HepG2 (cell line): Measurements from ENCODE around the gene ADAMTS16. TPM values are rescaled to one million over a fixed set of nuclear protein-coding genes. Genes with fewer than 3 reads are reported as not detected.

ENCODE experiments used
- CREB1 ChIP-seq, 2 experiments: fragments of 450-650 bp in 1 of 2; IDR thresholded peaks; 2 replicates each; pipeline ENCODE4 v1.6.1; 2016 to 2017; ENCODE audit warnings: control low read depth in 1 of 2, mild to moderate bottlenecking in 1 of 2, missing compliant biosample characterization in 1 of 2, missing genetic modification characterization in 1 of 2
- EP300 ChIP-seq, 3 experiments: sonication (generic) in 1 of 3; formaldehyde crosslinking in 1 of 3; IDR thresholded peaks; 2 replicates each; pipeline versions ENCODE4 v1.5.1 to v1.6.1; 2011 to 2020; ENCODE audit warnings: low read depth in 2 of 3, low read length in 2 of 3, borderline replicate concordance in 1 of 3, improper control_type of control experiment in 1 of 3, mild to moderate bottlenecking in 1 of 3, missing genetic modification reagents in 1 of 3, moderate library complexity in 1 of 3
- ISL2 ChIP-seq: sonication (generic); formaldehyde crosslinking; IDR thresholded peaks from 2 replicates; pipeline ENCODE4 v1.5.0; 2020; ENCODE audit warnings: missing genetic modification reagents
- NCOR1 ChIP-seq: fragments of 200-600 bp; sonication (generic); IDR thresholded peaks from 2 replicates; pipeline ENCODE4 v1.7.0; 2017; ENCODE audit warnings: antibody characterized with exemption, low read length, borderline replicate concordance
- NFIB ChIP-seq: sonication (generic); formaldehyde crosslinking; IDR thresholded peaks from 2 replicates; pipeline ENCODE4 v1.9.0; 2021; ENCODE audit warnings: missing genetic modification reagents, mild to moderate bottlenecking, borderline replicate concordance
- NR2C2 ChIP-seq: sonication (generic); formaldehyde crosslinking; IDR thresholded peaks from 2 replicates; pipeline ENCODE4 v1.4.0; 2020; ENCODE audit warnings: missing genetic modification reagents, mild to moderate bottlenecking, moderate library complexity, borderline replicate concordance
- POGZ ChIP-seq: sonication (generic); formaldehyde crosslinking; IDR thresholded peaks from 2 replicates; pipeline ENCODE4 v1.4.0; 2020; ENCODE audit warnings: mild to moderate bottlenecking, missing genetic modification reagents
- RNF2 ChIP-seq: fragments of 450-650 bp; conservative IDR thresholded peaks from 2 replicates; pipeline ENCODE4 v1.6.1; 2016; ENCODE audit warnings: low read depth
- SIX1 ChIP-seq: sonication (generic); formaldehyde crosslinking; IDR thresholded peaks from 2 replicates; pipeline ENCODE4 v1.4.0; 2020; ENCODE audit warnings: missing genetic modification reagents, borderline replicate concordance
- SOX6 ChIP-seq, 2 experiments: fragments of 450-650 bp in 1 of 2; sonication (generic) in 1 of 2; formaldehyde crosslinking in 1 of 2; IDR thresholded peaks; 2 replicates each; pipeline versions ENCODE4 v1.4.0 to v1.6.1; 2017 to 2020; ENCODE audit warnings: antibody characterized with exemption in 1 of 2, mild to moderate bottlenecking in 1 of 2, missing genetic modification reagents in 1 of 2
- ZBTB3 ChIP-seq: sonication (generic); formaldehyde crosslinking; IDR thresholded peaks from 2 replicates; pipeline ENCODE4 v1.4.0; 2020; ENCODE audit warnings: low read depth, mild to moderate bottlenecking, moderate library complexity, missing genetic modification reagents, borderline replicate concordance
- ZNF317 ChIP-seq: sonication (generic); formaldehyde crosslinking; IDR thresholded peaks from 2 replicates; pipeline ENCODE4 v1.5.0; 2020; ENCODE audit warnings: mild to moderate bottlenecking, missing genetic modification reagents
- ZNF569 ChIP-seq: sonication (generic); formaldehyde crosslinking; IDR thresholded peaks from 2 replicates; pipeline ENCODE4 v1.5.0; 2020; ENCODE audit warnings: mild to moderate bottlenecking, missing genetic modification reagents, moderate library complexity, borderline replicate concordance
- ZNF644 ChIP-seq: IDR thresholded peaks from 2 replicates; pipeline ENCODE4 v1.6.1; 2016; ENCODE audit warnings: low read depth
- ZNF749 ChIP-seq: sonication (generic); formaldehyde crosslinking; IDR thresholded peaks from 2 replicates; pipeline ENCODE4 v1.8.0; 2022; ENCODE audit warnings: mild to moderate bottlenecking, missing genetic modification reagents, moderate library complexity, borderline replicate concordance
- polyA plus RNA-seq, 8 experiments: library from polyadenylated mRNA; depleted of rRNA in 3 of 8; stranded (reverse) in 7 of 8; unstranded in 1 of 8; fragments of >200 nt; fragmentation: Illumina TruSeq in 4 of 8; extraction: Trizol in 4 of 8; gene quantifications; 2 replicates each; pipeline versions ENCODE4 v1.2.1 to v1.2.3, GENCODE V29; 2011 to 2016; ENCODE audit warnings: low read depth in 4 of 8, missing spikeins in 1 of 8, mixed read lengths in 1 of 8; ENCODE audit not compliant: insufficient read depth in 1 of 8
- total RNA-seq, 5 experiments: library from RNA; depleted of rRNA; stranded (reverse); fragments of >200 nt; fragmentation: Illumina TruSeq; extraction: Trizol; gene quantifications; 2 replicates each; pipeline ENCODE4 v1.2.3, GENCODE V29; 2016; ENCODE audit warnings: low read depth in 1 of 5
- TF ChIP-seq, protein P1 (sequence below), 2 experiments: sonication (generic) in 1 of 2; formaldehyde crosslinking in 1 of 2; IDR thresholded peaks; 2 replicates each; pipeline versions ENCODE4 v1.4.0 to v1.6.1; 2016 to 2020; ENCODE audit warnings: borderline replicate concordance in 1 of 2, low read depth in 1 of 2, mild to moderate bottlenecking in 1 of 2, missing genetic modification reagents in 1 of 2
- TF ChIP-seq, protein P2 (sequence below): sonication (generic); formaldehyde crosslinking; IDR thresholded peaks from 2 replicates; pipeline ENCODE4 v1.4.0; 2020; ENCODE audit warnings: missing genetic modification reagents
- TF ChIP-seq, protein P3 (sequence below): sonication (generic); formaldehyde crosslinking; IDR thresholded peaks from 2 replicates; pipeline ENCODE4 v1.4.0; 2020; ENCODE audit warnings: missing genetic modification reagents

Gene ADAMTS16
- total and polyA plus RNA-seq, 2 of the 13 experiments (the other 11 are each of a cell fraction or from before 2014, with no cell fraction given): 0.02 to 0.03 TPM

DNA sequence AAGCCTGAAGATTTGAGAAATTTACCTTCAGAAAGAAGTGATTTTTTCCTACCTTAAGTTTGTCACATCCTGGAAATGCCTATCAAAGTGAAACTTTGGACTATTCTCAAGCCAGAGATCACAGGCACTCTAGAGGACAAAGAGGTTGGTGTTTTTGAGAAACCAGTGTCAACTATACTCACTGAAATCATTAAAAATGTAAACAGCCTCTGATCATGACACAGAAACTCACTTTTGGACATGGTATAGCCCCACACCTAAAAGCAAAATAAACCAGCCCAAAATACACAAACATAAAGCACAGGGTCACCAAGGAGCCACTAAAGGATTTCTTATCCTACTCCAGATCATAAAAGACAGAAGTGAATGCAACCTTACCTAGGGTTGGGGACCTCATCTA, 216.6 kb downstream of the ADAMTS16 start (continued):
- TF ChIP-seq NR2C2 (CRISPR knock-in tag) (0 out of 2 replicates have a peak, but pooled peaks have one; percentile 15), ZBTB3 (CRISPR knock-in tag) (no peak), ZNF569 (CRISPR knock-in tag) (no peak), CREB1 (IDR thresholded peaks at IDR 0.05) (no peak), CREB1 (CRISPR knock-in tag; IDR thresholded peaks at IDR 0.05) (peak; percentile 67), ZNF644 (peak; percentile 51; the same call in 1 of the 2 replicates), ISL2 (CRISPR knock-in tag) (peak; percentile 85; the same call in 1 of the 2 replicates), ZNF317 (CRISPR knock-in tag) (no peak), POGZ (CRISPR knock-in tag) (0 out of 2 replicates have a peak, but pooled peaks have one; percentile 17), EP300 (IDR thresholded peaks at IDR 0.05; ENCODE audit: low read depth in 2 of 2, low read length in 2 of 2) (peak; percentile 52 to 90; a peak in 3 of 4 replicates), EP300 (CRISPR knock-in tag; IDR thresholded peaks at IDR 0.05; ENCODE audit: borderline replicate concordance) (peak; percentile 62; the same call in 1 of the 2 replicates), SIX1 (CRISPR knock-in tag) (peak; percentile 60; the same call in 1 of the 2 replicates), NFIB (CRISPR knock-in tag) (no peak), RNF2 (no peak), NCOR1 (peak; percentile 83; the same call in 1 of the 2 replicates), SOX6 (IDR thresholded peaks at IDR 0.05) (no peak), SOX6 (CRISPR knock-in tag; IDR thresholded peaks at IDR 0.05) (peak; percentile 86), ZNF749 (CRISPR knock-in tag) (no peak)
- TF ChIP-seq, protein P1, sequence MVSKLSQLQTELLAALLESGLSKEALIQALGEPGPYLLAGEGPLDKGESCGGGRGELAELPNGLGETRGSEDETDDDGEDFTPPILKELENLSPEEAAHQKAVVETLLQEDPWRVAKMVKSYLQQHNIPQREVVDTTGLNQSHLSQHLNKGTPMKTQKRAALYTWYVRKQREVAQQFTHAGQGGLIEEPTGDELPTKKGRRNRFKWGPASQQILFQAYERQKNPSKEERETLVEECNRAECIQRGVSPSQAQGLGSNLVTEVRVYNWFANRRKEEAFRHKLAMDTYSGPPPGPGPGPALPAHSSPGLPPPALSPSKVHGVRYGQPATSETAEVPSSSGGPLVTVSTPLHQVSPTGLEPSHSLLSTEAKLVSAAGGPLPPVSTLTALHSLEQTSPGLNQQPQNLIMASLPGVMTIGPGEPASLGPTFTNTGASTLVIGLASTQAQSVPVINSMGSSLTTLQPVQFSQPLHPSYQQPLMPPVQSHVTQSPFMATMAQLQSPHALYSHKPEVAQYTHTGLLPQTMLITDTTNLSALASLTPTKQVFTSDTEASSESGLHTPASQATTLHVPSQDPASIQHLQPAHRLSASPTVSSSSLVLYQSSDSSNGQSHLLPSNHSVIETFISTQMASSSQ (IDR thresholded peaks at IDR 0.05; ENCODE audit: low read depth): 0 out of 2 replicates have a peak, but pooled peaks have one; percentile 25
- TF ChIP-seq, protein P1 (CRISPR knock-in tag; IDR thresholded peaks at IDR 0.05; ENCODE audit: borderline replicate concordance): peak; percentile 28; the same call in 1 of the 2 replicates
- TF ChIP-seq, protein P2, sequence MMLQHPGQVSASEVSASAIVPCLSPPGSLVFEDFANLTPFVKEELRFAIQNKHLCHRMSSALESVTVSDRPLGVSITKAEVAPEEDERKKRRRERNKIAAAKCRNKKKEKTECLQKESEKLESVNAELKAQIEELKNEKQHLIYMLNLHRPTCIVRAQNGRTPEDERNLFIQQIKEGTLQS: no peak
- TF ChIP-seq, protein P3, sequence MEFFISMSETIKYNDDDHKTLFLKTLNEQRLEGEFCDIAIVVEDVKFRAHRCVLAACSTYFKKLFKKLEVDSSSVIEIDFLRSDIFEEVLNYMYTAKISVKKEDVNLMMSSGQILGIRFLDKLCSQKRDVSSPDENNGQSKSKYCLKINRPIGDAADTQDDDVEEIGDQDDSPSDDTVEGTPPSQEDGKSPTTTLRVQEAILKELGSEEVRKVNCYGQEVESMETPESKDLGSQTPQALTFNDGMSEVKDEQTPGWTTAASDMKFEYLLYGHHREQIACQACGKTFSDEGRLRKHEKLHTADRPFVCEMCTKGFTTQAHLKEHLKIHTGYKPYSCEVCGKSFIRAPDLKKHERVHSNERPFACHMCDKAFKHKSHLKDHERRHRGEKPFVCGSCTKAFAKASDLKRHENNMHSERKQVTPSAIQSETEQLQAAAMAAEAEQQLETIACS: no peak
